M059J (cell line): ENCODE results near the gene SLC25A17. TPM values are rescaled to one million over a fixed set of nuclear protein-coding genes. Genes with fewer than 3 reads are reported as not detected.
"Not testable (repeated sequence)": the region's sequence is repeated elsewhere in the genome, so short reads cannot be mapped to it uniquely, and the experiment has no call there.

Experiments used
- DNase-seq: peaks from one replicate; pipeline ENCODE4 v3.0.0-alpha.2; 2012; ENCODE audit warnings: low read depth
- total RNA-seq: library from RNA; depleted of rRNA; stranded (reverse); fragments of >200 nt; shearing (Covaris generic); gene quantifications from 2 replicates; pipeline ENCODE4 v1.2.3, GENCODE V29; 2014

SLC25A17 gene
- total RNA-seq, 1 experiment from 2014 or later, result 39.1 TPM

DNA sequence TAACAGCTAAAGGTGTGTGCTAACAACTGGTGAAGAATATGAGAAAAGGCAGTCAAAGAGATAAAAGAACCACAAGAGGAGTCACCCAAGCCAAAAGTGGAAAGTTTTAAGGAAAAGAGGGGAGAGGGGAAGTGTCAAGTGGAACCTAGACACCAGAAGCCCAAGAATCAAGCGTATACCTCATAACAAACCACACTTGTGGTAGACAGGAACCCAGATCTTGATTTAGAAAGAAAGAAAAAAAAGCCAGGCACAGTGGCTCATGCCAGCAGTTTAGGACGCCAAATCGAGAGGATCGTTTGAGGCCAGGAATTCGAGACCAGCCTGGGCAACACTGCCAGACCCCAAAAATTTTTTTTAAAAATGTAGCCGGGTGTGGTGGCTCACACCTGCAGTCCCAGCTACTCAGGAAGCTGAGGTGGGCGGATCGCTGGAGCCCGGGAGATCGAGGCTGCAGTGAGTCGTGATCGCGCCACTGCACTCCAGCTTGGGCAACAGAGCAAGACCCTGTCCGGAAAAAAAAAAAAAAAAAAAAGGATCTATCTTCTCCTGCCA lies 877 bp downstream of the SLC25A17 start:
- no peak for DNase-seq

DNA sequence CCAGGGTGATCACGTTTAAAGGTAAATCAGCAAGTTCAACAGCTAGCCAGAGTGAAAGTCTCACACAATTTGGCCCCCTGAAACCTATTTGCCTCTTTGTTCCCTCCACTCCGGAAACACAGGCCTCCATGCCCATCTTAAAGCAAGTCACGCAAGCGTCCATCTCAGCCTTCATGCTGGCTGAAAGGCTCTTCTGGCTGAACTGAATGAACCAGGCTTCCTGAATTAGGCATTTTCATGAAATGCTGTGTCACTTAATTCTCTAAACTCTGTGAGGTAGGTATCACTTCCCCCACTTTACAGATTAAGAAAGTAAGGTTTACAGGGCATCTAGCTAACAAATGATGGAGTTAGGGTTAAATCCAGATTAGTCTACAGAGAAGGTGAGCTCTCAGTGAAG lies 1.4 kb downstream of the SLC25A17 start:
- no peak for DNase-seq

DNA sequence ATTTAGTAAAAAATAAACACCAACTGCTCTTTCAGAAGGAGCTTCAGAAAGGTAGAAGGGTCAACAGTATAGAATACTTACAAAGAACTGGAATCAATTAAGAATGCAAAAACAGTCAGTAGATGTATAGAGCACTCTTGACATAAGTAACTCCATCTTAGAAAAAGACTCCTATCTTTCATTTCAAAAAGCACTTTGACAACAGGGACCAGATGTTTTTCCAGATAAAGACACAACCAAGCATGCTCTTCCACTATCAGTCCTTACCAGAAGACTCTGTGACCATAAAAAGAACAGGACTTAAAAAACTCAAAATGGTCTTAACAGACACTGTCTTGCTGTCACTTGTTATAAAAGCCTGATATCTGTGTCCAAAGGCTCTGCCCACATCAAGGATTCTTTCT lies 5.2 kb downstream of the SLC25A17 start:
- no peak for DNase-seq

DNA sequence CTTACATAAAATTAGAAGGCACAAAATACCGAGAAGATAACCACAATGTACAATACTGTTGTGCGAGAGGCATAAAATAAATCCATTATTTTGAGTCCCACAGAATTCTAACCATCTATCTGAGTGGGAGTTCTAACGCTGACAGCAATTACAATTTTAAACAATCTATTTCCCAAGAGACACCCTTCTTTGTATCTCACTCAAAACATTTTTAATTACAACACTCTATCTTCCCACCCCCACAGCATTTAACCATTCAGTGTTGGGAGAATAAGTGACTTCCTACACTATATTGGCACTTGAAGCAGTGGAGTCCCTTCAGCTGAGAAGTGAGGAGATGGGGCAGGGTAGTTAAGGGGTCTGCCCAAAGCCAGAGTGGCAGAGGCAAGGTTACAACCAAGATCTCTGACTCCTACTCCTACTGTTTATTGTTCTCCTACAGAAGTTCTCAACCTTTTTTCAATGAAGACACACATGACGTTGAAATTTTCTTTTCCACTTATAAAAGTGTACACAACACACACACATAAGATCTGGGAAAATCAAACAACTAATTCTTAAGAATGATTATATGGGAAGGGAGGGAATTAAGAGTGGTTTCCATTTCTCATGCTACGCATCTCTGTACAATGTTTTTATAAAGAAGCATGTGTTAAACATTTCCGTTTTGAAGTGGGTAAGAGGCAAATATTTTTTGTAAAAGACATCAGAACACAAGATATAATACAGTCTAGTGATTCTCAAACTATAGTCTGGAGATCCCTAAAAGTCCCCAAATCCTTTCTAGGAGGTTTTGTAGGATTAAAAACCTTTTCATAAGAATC lies 10.9 kb downstream of the SLC25A17 start:
- DNase-seq, result no peak

DNA sequence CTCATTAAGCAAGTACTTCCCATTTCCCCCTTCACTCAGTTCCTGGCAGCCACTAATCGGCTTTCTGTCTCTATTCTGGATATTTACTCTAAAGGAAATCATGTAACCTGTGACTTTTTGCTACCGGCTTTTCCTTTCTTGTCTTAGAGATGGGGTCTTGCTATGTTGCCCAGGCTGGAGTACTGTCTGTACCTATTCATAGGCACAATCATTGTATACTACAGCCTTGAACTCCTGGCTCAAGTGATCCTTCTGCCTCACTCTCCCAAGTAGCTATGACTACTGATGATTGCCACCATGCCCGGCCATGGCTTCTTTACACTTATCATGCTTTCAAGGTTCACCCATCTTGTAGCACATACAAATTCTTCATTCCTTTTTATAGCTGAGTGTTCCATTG lies 12.4 kb downstream of the SLC25A17 start:
- no peak for DNase-seq

DNA sequence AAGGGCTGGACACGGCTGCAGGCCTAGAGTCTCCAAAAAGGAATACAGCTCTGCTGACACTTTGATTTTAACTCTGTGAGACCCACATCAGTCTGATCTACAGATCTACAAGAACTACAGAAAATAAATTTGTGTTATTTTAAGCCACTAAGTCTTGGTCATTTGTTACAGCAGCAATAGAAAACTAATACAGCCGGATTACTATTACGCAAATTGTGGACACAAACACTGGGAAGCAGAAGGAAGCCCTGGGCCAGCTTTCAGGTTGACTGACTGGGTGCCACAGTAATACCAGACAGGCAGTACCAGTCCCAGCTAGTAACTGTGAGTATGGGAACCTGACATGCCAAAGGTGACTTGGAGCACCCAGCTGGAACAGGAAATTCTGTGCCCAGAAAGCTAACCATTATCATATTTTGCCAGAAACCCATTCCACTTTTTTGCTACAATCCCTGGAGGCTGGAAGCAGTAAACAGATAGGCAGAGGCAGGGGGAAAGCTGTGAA lies 13.4 kb downstream of the SLC25A17 start:
- DNase-seq, result no peak

DNA sequence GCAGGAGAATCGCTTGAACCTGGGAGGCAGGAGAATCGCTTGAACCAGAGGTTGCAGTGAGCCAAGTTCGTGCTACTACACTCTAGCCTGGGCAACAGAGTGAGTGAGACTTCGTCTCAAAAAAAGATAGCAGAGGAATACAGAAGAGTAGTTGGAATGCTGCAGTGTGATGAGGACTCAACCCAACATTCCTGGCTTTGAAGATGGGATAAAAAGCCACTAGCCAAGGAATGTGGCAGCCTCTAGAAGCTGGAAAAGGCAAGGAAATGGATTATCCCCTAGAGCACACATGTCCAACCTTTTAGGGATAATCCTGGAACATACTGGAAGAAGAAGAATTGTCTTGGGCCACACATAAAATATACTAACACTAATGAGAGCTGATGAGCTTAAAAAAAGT lies 13.9 kb downstream of the SLC25A17 start:
- DNase-seq, result no peak

DNA sequence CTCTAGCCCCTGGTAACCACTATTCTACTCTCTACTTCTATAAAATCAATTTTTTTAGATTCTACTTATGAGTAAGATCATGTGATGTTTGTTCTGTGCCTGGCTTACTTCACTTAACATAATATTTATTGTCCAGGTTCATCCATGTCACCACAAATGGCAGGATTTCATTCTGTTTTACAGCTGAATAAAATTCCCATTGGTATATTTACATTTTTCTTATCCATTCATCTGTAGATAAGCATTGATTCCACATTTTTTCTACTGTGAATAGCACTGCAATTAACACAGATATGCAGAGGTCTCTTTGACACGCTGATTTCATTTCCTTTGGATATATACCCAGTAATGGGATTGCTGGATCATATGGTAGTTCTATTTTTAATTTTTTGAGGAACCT lies 15.8 kb downstream of the SLC25A17 start:
- DNase-seq, result no peak

DNA sequence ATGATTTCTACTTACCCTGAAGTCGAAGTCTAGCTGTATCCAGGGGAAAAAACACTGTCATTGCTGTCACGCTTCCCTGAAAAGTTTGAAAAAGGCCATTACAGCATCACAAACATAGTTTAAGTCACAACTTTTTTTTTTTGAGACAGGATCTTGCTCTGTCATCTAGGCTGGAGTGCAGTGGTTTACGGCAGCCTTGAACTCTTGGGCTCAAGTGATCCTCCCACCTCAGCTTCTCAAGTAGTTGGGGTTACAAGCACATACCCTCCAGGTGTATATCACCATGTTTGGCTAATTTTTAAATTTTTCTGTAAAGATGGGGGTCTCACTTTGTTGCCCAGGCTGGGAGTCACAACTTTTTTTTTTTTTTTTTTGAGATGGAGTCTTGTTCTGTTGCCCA lies 20.1 kb downstream of the SLC25A17 start:
- no peak for DNase-seq

DNA sequence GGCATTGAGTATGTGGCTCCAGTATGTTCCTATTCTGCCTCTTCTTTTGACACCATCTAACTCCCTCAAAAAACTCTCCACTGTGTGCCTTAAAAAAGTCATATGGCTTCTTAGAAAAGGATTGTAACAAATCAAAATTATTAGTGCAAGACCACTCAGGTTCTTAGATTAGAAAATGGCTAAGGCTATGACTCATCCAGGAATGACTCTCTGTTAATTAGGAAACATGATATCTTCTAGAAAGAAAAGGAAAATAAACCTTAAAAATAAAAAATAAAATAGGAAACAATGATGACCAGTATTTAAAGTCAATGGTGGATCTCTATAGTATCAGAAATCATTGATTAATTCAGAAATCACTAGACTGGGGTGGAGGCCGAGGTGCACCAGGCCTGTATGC lies 21.7 kb downstream of the SLC25A17 start:
- peak; percentile 47 for DNase-seq

DNA sequence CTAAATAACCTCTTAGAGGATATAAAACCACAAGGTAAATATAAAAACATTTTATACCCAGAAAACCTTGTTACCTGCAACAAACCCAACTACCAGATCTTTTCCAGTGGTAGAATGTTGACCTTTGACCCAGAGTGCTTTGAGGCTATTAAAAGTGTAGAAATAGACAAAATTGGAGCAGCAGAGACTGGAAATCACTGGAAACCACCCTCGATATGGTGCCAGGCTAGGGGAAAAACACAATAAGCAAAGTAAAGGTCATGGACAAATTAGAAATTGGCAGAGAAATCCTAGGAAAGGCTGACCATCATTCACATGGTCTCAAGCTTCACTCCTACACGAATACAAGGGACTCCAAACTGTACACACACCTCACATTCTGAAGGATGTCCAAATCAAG lies 26.7 kb downstream of the SLC25A17 start:
- no peak for DNase-seq

DNA sequence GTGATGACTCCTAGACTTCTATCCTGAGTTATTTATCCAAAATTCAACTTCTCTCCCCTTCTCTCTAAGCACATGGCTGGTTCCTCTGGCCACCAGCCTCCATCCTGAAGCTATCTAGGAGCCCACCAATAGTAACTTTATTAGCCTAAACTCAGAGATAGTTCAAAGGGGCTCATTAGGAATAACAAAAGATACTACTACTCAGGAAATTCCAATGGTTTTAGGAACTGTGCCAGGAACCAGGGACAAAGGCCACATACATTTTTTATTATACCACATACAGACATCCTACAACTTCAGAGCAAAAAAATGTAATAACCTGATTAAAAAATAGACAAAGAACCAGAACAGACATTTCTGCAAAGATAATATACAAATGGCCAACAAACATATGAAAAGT lies 27.9 kb downstream of the SLC25A17 start:
- DNase-seq, result peak; percentile 46

DNA sequence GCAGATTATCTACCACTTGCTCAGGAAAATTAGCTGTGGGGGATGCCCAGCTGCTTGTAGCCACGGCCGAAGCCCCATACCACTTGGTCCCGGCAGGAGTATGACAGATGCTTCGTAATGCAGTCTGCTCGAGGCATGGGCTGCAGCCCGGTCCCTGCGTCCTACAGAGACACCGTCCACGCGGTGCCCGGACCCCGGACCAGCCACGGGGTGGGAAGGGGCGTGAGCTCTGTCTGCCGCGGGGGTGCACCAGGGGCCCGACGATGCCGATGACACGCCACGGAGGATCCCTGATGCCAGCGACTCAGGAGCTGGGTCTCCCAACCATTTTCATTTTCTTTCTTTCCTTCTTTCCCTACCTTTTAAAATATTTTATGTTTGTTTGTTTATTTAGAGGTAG lies 30.0 kb downstream of the SLC25A17 start:
- DNase-seq, result no peak

DNA sequence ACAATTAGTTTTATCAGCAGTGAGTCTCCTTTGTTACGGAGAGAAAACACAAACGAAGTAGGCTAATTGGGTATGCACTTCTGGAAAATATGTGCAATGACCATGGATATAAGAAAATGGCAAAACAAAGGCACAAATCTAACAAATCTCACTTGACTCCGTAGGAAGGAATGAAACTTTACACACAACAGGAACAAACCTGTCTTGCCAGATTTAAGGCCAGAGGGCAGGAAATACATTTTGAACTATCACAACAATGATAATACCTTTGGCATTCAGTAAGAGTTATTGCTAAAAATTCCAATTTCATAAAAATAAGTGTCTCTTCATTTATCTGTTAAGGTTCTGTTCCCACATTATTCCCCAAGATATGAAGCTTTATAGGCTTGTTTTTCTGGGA lies 36.6 kb downstream of the SLC25A17 start:
- no peak for DNase-seq

DNA sequence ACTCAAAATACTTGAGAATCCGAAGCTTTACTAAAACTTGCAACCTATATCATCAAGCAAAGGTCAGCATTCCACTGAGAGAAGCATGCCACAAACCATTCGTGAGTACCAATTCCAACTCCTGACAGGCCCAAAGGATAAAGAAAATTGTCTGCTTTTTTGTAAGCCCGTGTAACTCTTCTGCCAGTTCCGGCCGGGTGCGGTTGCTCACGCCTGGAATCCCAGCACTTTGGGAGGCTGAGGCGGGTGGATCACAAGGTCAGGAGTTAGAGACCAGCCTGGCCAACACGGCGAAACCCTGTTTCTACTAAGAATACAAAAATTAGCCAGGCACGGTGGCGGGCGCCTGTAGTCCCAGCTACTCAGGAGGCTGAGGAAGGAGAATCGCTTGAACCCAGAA lies 37.4 kb downstream of the SLC25A17 start:
- DNase-seq, result not testable (repeated sequence)

DNA sequence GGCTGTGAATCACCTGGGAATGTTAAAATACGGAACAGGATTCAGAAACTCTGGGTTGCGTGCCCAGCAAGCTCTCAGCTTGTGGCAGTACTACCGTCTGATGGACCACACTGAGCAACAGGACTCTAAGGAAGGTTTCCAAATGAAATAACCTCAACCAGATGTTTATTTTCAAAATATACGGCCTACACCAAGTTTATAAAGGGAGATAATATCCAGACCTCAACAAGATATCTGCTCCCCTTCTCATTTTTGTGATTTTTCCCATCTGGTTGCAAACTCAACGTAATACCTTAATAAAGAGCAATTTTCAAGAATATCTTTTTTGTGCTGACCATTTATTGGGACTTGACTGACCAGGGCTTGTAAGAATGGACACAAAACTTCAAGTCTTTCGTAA lies 49.4 kb downstream of the SLC25A17 start:
- DNase-seq, result no peak

DNA sequence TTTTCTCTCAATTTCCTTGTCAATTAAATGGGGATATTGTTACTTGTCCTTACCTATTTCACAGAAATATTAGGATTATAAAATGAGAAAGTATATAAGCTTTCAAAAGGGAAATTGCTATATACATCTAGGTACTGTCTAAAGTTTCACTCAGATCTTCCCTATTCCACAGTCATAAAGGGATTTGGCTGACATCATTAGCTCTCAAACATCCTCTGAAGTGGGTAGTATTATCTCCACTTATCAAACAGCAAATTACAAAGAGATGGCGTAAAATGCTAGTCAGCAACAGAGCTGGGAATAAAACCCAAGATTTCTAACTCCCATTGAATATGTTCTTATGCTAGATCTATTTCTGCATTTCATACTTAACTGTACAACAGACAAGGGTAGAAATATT lies 50.9 kb downstream of the SLC25A17 start:
- DNase-seq, result no peak

DNA sequence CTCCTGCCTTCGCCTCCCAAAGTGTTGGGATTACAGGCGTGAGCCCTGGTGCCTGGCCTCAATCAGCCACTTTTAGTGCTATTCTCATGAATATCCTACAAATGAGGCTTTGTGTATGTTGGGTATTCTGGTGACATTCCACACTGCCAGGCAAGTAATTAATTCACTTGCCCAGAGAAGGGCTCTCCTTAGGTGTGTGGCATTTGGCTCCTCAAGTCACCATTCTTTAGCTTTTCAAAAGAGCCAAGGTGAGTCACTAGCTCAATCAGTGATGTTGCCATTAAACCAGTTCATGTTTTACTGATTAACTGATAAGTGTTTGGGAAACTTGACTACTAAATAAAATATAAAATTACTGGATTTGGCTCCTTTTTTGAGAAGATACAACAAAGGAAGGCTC lies 52.2 kb downstream of the SLC25A17 start:
- peak; percentile 33 for DNase-seq

DNA sequence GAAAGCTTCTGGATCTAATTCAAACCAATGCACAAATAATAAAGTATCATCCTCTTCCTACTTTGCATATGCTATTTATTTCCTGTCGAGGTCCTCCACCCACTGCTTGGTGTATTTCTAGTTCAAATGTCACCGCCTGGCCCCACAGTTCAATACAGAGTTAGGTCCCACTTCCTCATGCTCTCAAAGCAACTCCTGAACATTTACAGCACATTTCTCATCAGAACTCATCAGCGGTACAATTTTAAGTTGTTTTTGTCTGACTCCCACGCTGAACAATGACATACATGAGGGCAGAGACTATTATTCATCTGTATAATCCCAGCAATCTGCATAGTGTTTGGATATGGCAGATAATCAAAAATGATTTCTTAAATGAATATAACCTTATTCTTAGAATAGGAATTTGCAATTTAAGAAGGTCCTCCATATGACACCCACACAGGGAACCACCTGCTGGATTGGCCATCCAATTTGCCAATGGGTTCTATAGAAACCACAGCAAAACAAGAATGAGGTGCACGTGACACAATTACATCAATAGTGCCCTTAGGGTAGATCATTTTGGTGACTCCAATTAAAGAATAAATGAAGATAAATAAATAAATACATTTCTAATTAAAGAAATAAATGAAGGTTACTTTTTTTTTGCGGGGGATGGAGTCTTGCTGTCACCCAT lies 54.2 kb downstream of the SLC25A17 start:
- DNase-seq, result no peak

DNA sequence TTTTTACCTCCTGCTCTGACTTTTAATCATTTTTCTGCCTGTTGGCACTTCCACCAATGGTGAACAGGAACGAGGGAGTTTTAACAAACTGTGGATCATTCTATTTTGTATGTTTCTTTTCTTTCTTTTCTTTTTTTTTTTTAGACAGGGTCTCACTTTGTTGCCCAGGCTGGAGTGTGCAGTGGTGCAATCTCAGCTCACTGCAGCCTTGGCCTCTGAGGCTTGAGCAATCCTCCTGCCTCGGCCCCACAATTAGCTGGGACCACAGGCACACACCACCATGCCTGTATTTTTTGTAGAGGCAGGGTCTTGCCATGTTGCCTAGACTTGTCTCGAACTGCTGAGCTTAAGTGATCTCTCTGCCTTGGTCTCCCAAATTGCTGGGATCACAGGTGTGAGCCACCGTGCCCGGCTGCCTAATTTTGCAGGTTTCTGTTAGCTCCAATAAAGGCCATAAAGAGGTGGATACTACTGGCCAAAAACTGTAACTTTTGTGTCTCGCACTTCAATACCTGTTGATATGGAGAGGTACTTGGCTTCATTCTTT lies 59.8 kb downstream of the SLC25A17 start:
- no peak for DNase-seq

DNA sequence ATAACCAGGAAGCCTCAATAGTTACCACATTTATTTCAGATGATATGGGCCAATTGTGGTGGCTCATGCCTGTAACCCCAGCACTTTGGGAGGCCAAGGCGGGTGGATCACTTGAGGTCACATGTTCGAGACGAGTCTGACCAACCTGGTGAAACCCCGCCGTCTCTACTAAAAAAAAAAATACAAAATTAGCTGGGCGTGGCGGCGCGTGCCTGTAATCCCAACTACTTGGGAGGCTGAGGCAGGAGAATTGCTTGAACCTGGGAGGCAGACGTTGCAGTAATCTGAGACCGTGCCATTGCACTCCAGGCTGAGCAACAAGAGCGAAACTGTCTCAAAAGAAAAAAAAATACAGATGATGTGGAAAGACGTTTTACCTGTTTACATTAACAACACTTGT lies 60.3 kb downstream of the SLC25A17 start:
- DNase-seq, result not testable (repeated sequence)

DNA sequence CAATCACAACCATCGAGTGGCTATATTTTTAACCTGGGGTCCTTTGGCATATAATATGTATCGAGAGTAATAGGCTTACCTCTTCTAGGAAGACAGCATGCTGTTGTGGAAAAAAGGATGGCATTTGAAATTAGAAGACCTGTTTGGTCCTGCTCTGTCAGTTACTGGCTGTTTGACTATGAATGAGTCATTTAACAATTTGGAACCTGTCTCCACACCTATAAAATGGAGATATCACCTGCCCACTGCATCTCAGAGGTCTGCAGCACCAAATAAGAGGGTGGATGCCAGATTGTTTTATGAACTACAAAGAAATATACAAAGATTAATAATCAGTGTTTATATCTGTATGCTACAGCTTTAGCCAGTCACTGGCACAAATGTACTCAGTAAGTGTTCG lies 60.8 kb downstream of the SLC25A17 start:
- no peak for DNase-seq

DNA sequence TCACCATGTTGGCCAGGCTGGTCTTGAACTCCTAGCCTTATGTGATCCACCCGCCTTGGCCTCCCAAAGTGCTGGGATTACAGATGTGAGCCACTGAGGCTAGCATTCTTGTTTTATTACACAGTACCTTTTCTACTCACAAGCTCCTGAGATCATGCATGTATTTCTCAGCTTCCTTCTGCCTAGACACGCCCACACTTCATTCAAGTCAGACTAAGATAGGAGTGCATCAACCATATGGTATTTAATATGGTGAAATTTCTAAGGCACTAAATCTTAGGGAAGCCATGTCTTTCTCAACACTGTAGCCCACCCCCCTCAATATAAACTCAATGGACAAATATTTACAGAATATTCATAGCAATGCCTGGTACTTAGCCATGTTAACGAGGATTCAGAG lies 62.1 kb downstream of the SLC25A17 start:
- no peak for DNase-seq
